HepG2 (cell line): Measurements from ENCODE around the gene INHBC.

Source experiments
- CTCF ChIP-seq: sonication (generic); formaldehyde crosslinking; IDR thresholded peaks from 2 replicates; pipeline ENCODE4 v1.5.0; 2020; ENCODE audit warnings: mild to moderate bottlenecking, missing genetic modification reagents, moderate library complexity
- YY1 ChIP-seq: IDR thresholded peaks from 2 replicates; pipeline ENCODE4 v1.6.1; 2011; ENCODE audit warnings: low read length, low read depth, moderate library complexity, mild to moderate bottlenecking; ENCODE audit not compliant: insufficient read depth, insufficient replicate concordance

DNA sequence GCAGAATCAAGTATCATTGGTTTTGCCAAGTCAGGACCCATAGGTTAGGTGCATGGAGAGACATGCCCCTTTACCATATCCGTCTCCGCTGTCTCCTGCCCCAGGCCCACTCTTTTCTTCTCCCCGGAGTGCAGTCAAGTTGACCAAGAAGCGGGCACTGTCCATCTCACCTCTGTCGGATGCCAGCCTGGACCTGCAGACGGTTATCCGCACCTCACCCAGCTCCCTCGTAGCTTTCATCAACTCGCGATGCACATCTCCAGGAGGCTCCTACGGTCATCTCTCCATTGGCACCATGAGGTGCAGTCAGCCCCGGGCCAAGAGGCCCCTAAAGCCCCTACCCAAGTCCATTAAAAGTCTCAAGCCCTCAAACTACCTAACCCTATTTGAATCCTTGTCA, 30.0 kb downstream of the INHBC start:
- TF ChIP-seq CTCF, result no peak
- no peak for TF ChIP-seq YY1
